K562 (cell line): Measurements from ENCODE around the gene TUBB1. TPM values are rescaled to one million over a fixed set of nuclear protein-coding genes. Genes with fewer than 3 reads are reported as not detected.
A peak's percentile ranks its signal among the peaks of the same experiment; 100 is the strongest.

Experiments used
- ATF1 ChIP-seq, 2 experiments: fragments of 450-650 bp in 1 of 2; IDR thresholded peaks; 2 replicates each; pipeline ENCODE4 v1.6.1; 2016; ENCODE audit warnings: missing compliant biosample characterization in 1 of 2, missing genetic modification characterization in 1 of 2
- E2F3 ChIP-seq: fragments of 250-450 bp; sonication (Bioruptor Pico); IDR thresholded peaks from 2 replicates; pipeline ENCODE4 v1.4.0; 2020; ENCODE audit warnings: mild to moderate bottlenecking
- FOXM1 ChIP-seq, 2 experiments: fragments of 450-650 bp in 1 of 2; sonication (generic) in 1 of 2; formaldehyde crosslinking in 1 of 2; IDR thresholded peaks; 2 replicates each; pipeline versions ENCODE4 v1.6.1 to v1.9.0; 2017 to 2022; ENCODE audit warnings: low read depth in 2 of 2, mild to moderate bottlenecking in 2 of 2, missing genetic modification reagents in 1 of 2, moderate library complexity in 1 of 2
- ILK ChIP-seq: fragments of 450-650 bp; IDR thresholded peaks from 2 replicates; pipeline ENCODE4 v1.6.1; 2016; ENCODE audit warnings: missing genetic modification characterization, low read depth, mild to moderate bottlenecking, missing compliant biosample characterization, moderate library complexity, borderline replicate concordance
- JUNB ChIP-seq: fragments of 450-650 bp; formaldehyde crosslinking; conservative IDR thresholded peaks from 2 replicates; pipeline ENCODE4 v1.4.0; 2020; ENCODE audit warnings: mild to moderate bottlenecking
- KDM4B ChIP-seq, 2 experiments: fragments of 450-650 bp in 1 of 2; sonication (generic) in 1 of 2; IDR thresholded peaks; 2 replicates each; pipeline ENCODE4 v1.6.1; 2016 to 2017; ENCODE audit warnings: borderline replicate concordance in 2 of 2, antibody characterized with exemption in 1 of 2, low read depth in 1 of 2, mild to moderate bottlenecking in 1 of 2
- KDM5B ChIP-seq: fragments of 200-600 bp; sonication (generic); IDR thresholded peaks from 2 replicates; pipeline ENCODE4 v1.6.1; 2012; ENCODE audit warnings: low read depth, mild to moderate bottlenecking, moderate library complexity, low read length, control low read depth, inconsistent platforms; ENCODE audit not compliant: insufficient replicate concordance
- KHSRP ChIP-seq: fragments of 450-650 bp; IDR thresholded peaks from 2 replicates; pipeline ENCODE4 v1.6.1; 2017
- MEF2A ChIP-seq: IDR thresholded peaks from 2 replicates; pipeline ENCODE4 v1.6.1; 2011; ENCODE audit warnings: low read depth, mild to moderate bottlenecking, low read length, moderate library complexity; ENCODE audit not compliant: control insufficient read depth
- MTA3 ChIP-seq: fragments of 450-650 bp; formaldehyde crosslinking; IDR thresholded peaks from 2 replicates; pipeline ENCODE4 v1.6.1; 2017; ENCODE audit warnings: mild to moderate bottlenecking, borderline replicate concordance
- NR2C1 ChIP-seq, 2 experiments: fragments of 450-650 bp; IDR thresholded peaks; 2 replicates each; pipeline ENCODE4 v1.6.1; 2017; ENCODE audit warnings: mild to moderate bottlenecking in 2 of 2, antibody characterized with exemption in 1 of 2, inconsistent platforms in 1 of 2, missing compliant biosample characterization in 1 of 2, missing genetic modification characterization in 1 of 2
- OTX1 ChIP-seq: fragments of 450-650 bp; formaldehyde crosslinking; IDR thresholded peaks from 2 replicates; pipeline ENCODE4 v1.4.0; 2022; ENCODE audit warnings: mild to moderate bottlenecking
- RBM17 ChIP-seq: fragments of 200-400 bp; formaldehyde crosslinking; IDR thresholded peaks from 2 replicates; pipeline ENCODE4 v1.6.1; 2017; ENCODE audit warnings: low read depth, mild to moderate bottlenecking, low read length, borderline replicate concordance
- SIN3B ChIP-seq: fragments of 450-650 bp; IDR thresholded peaks from 2 replicates; pipeline ENCODE4 v1.6.1; 2017; ENCODE audit warnings: low read depth, mild to moderate bottlenecking, moderate library complexity
- YY1 ChIP-seq, 3 experiments: IDR thresholded peaks; 2 replicates each; pipeline ENCODE4 v1.6.1; 2011; ENCODE audit warnings: low read length in 2 of 3, mild to moderate bottlenecking in 2 of 3, moderate library complexity in 2 of 3, borderline replicate concordance in 1 of 3, control low read depth in 1 of 3, low read depth in 1 of 3; ENCODE audit not compliant: insufficient read depth in 3 of 3, insufficient replicate concordance in 2 of 3, control insufficient read depth in 1 of 3, insufficient read length in 1 of 3; ENCODE audit errors: extremely low read depth in 1 of 3
- ZC3H8 ChIP-seq: fragments of 450-650 bp; IDR thresholded peaks from 2 replicates; pipeline ENCODE4 v1.6.1; 2017
- ZNF197 ChIP-seq: fragments of 200-800 bp; sonication (Bioruptor generic); IDR thresholded peaks from 2 replicates; pipeline ENCODE4 v1.6.1; 2016; ENCODE audit warnings: low read depth, missing genetic modification characterization, missing compliant biosample characterization
- ZNF232 ChIP-seq: sonication (generic); formaldehyde crosslinking; IDR thresholded peaks from 2 replicates; pipeline ENCODE4 v1.8.0; 2022; ENCODE audit warnings: mild to moderate bottlenecking, missing genetic modification reagents
- ZNF24 ChIP-seq: fragments of 450-650 bp; IDR thresholded peaks from 2 replicates; pipeline ENCODE4 v1.6.1; 2016
- ZNF584 ChIP-seq: fragments of 200-800 bp; sonication (Bioruptor generic); IDR thresholded peaks from 2 replicates; pipeline ENCODE4 v1.6.1; 2016; ENCODE audit warnings: low read depth, mild to moderate bottlenecking, missing genetic modification characterization, missing compliant biosample characterization
- polyA plus RNA-seq, 8 experiments: library from polyadenylated mRNA; depleted of rRNA in 4 of 8; stranded (reverse) in 5 of 8; unstranded in 3 of 8; fragments of >200 nt; fragmentation: Nextera tagmentation in 2 of 8; fragmentation: Illumina TruSeq in 1 of 8; extraction: Ambion mirVana in 2 of 8; extraction: Trizol in 1 of 8; gene quantifications; 2 replicates each; pipeline versions ENCODE4 v1.2.1 to v1.2.3, GENCODE V29; 2011 to 2014; ENCODE audit warnings: inconsistent platforms in 1 of 8, missing spikeins in 1 of 8
- total RNA-seq, 7 experiments: library from RNA; depleted of rRNA in 6 of 7; stranded (reverse); fragments of >200 nt in 6 of 7; fragmentation: Illumina TruSeq in 2 of 7; extraction: Trizol in 2 of 7; gene quantifications; 2 replicates each; pipeline versions ENCODE4 v1.2.1 to v1.2.3, GENCODE V29; 2011 to 2021; ENCODE audit warnings: low replicate concordance in 1 of 7
- TF ChIP-seq, protein P1 (sequence below): fragments of 450-650 bp; IDR thresholded peaks from 2 replicates; pipeline ENCODE4 v1.6.1; 2016
- TF ChIP-seq, protein P2 (sequence below): sonication (generic); formaldehyde crosslinking; IDR thresholded peaks from 2 replicates; pipeline ENCODE4 v1.8.0; 2022; ENCODE audit warnings: mild to moderate bottlenecking, missing genetic modification reagents
- TF ChIP-seq, protein P3 (sequence below), 2 experiments: fragments of 250-450 bp in 1 of 2; fragments of 450-650 bp in 1 of 2; sonication (Bioruptor Pico) in 1 of 2; IDR thresholded peaks; 2 replicates each; pipeline versions ENCODE4 v1.6.1 to v1.8.0; 2016 to 2021; ENCODE audit warnings: mild to moderate bottlenecking in 2 of 2, moderate library complexity in 2 of 2, missing compliant biosample characterization in 1 of 2, missing genetic modification characterization in 1 of 2

Gene TUBB1
- total and polyA plus RNA-seq, 9 of the 15 experiments (the other 6 are each of a cell fraction or from before 2014, with no cell fraction given), result 1.5 to 3.9 (median 2.4) TPM

DNA sequence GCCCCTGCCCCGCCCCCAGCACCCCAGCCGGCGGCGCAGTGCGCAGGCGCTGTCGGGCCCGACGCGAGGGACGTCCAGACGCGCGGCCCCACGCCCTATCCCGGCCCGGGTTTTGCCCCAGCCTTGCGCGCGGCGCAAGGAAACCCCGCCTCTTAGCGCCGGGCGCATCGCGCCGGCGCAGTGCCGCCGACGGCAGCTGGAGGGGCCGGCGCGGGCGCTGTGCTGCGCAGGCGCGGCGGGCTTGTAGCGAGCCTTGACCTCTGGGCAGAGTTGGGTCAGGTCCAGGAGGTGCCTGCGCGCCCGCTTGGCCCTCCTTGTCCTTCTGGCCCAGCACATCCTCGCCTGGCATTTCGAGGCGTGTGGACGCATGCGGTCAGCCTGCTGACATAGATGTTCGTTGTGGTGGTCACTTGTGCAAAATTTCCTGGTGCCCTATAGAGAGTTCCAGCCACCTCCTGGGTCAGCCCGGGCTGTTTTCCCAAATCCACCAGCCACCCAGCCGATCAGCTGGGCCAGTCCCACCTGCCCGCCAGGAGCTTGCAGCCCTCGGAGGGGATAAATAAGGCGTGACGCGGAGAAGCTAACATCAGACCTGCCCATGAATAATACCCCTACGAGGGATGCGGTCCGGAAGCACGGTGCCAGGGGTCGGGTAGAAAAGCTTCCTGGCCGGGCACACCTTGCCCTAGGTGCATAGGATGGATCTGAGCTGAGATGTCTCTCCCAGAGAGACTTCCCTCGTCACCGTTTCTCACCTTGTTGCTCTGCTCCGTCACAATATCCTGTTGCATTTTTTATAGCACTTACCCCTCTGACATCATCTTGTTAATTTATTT, 23.8 kb downstream of the TUBB1 start (continued):
- TF ChIP-seq KHSRP (no peak), ZNF197 (no peak), ATF1 (CRISPR knock-in tag; IDR thresholded peaks at IDR 0.05) (peak; percentile 31; the same call in 1 of the 2 replicates), ATF1 (tag; IDR thresholded peaks at IDR 0.05) (no peak), FOXM1 (IDR thresholded peaks at IDR 0.05; ENCODE audit: low read depth) (no peak), FOXM1 (CRISPR knock-in tag; IDR thresholded peaks at IDR 0.05; ENCODE audit: low read depth) (0 out of 2 replicates have a peak, but pooled peaks have one; percentile 52), MEF2A (no peak), OTX1 (CRISPR knock-in tag) (no peak), SIN3B (no peak), YY1 (IDR thresholded peaks at IDR 0.05; ENCODE audit: borderline replicate concordance in 1 of 3, control insufficient read depth in 1 of 3, extremely low read depth in 1 of 3, insufficient read depth in 3 of 3, insufficient read length in 1 of 3, insufficient replicate concordance in 2 of 3, low read depth in 1 of 3, low read length in 2 of 3) (no peak), KDM4B (IDR thresholded peaks at IDR 0.05; ENCODE audit: borderline replicate concordance in 2 of 2, low read depth in 1 of 2) (peak in 1 of 2 experiments; percentile 18; a peak in 1 of 4 replicates), MTA3 (0 out of 2 replicates have a peak, but pooled peaks have one; percentile 20), ILK (no peak), NR2C1 (IDR thresholded peaks at IDR 0.05) (no peak), NR2C1 (tag; IDR thresholded peaks at IDR 0.05) (peak; percentile 31; the same call in 1 of the 2 replicates), ZNF584 (CRISPR knock-in tag) (no peak), KDM5B (peak; percentile 57), ZNF24 (no peak), ZC3H8 (no peak), RBM17 (no peak), JUNB (CRISPR knock-in tag) (no peak), E2F3 (CRISPR knock-in tag) (no peak), ZNF232 (CRISPR knock-in tag) (no peak)
- TF ChIP-seq, protein P1, sequence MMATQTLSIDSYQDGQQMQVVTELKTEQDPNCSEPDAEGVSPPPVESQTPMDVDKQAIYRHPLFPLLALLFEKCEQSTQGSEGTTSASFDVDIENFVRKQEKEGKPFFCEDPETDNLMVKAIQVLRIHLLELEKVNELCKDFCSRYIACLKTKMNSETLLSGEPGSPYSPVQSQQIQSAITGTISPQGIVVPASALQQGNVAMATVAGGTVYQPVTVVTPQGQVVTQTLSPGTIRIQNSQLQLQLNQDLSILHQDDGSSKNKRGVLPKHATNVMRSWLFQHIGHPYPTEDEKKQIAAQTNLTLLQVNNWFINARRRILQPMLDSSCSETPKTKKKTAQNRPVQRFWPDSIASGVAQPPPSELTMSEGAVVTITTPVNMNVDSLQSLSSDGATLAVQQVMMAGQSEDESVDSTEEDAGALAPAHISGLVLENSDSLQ, result no peak
- TF ChIP-seq, protein P2, sequence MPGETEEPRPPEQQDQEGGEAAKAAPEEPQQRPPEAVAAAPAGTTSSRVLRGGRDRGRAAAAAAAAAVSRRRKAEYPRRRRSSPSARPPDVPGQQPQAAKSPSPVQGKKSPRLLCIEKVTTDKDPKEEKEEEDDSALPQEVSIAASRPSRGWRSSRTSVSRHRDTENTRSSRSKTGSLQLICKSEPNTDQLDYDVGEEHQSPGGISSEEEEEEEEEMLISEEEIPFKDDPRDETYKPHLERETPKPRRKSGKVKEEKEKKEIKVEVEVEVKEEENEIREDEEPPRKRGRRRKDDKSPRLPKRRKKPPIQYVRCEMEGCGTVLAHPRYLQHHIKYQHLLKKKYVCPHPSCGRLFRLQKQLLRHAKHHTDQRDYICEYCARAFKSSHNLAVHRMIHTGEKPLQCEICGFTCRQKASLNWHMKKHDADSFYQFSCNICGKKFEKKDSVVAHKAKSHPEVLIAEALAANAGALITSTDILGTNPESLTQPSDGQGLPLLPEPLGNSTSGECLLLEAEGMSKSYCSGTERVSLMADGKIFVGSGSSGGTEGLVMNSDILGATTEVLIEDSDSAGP, result no peak
- TF ChIP-seq, protein P3, sequence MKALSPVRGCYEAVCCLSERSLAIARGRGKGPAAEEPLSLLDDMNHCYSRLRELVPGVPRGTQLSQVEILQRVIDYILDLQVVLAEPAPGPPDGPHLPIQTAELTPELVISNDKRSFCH (CRISPR knock-in tag; IDR thresholded peaks at IDR 0.05), result no peak
- TF ChIP-seq, protein P3 (tag; IDR thresholded peaks at IDR 0.05), result 0 out of 2 replicates have a peak, but pooled peaks have one; percentile 48
